Measurements from ENCODE around the gene APBB3. TPM values are rescaled to one million over a fixed set of nuclear protein-coding genes. Genes with fewer than 3 reads are reported as not detected.

APBB3 gene
- total and polyA plus RNA-seq, 9 of the 15 experiments (the other 6 are each of a cell fraction or from before 2014, with no cell fraction given) = 0.17 to 24.3 (median 9.5) TPM

- TF ChIP-seq CTCF (IDR thresholded peaks at IDR 0.05 in 2 of 3, conservative IDR thresholded peaks at IDR 0.05 in 1 of 3; ENCODE audit: insufficient read depth in 2 of 3, low read depth in 1 of 3, low read length in 3 of 3) (peak; percentile 51 to 72 (median 64)), AFF1 (IDR thresholded peaks at IDR 0.05; ENCODE audit: low read depth in 1 of 2, partially characterized antibody in 2 of 2) (no peak), CLOCK (CRISPR knock-in tag; IDR thresholded peaks at IDR 0.05; ENCODE audit: borderline replicate concordance) (no peak), TEAD1 (CRISPR knock-in tag; IDR thresholded peaks at IDR 0.05) (0 out of 4 replicates have a peak, but pooled peaks have one; percentile 45 to 49), TAF1 (IDR thresholded peaks at IDR 0.05; ENCODE audit: control insufficient read depth, extremely low read depth, insufficient read depth, low read length, severe bottlenecking) (peak; percentile 28), NFE2L1 (tag; IDR thresholded peaks at IDR 0.05; ENCODE audit: borderline replicate concordance, low read depth) (no peak), ZNF165 (CRISPR knock-in tag; IDR thresholded peaks at IDR 0.05; ENCODE audit: borderline replicate concordance) (no peak), CEBPB (tag; IDR thresholded peaks at IDR 0.05) (0 out of 2 replicates have a peak, but pooled peaks have one; percentile 29), EWSR1 (IDR thresholded peaks at IDR 0.05; ENCODE audit: borderline replicate concordance, low read depth, partially characterized antibody) (no peak), ASH1L (IDR thresholded peaks at IDR 0.05; ENCODE audit: borderline replicate concordance, low read depth, partially characterized antibody) (no peak), JUN (IDR thresholded peaks at IDR 0.05; ENCODE audit: borderline replicate concordance, low read depth, low read length) (peak; percentile 79; the same call in 1 of the 2 replicates), JUN (CRISPR knock-in tag; IDR thresholded peaks at IDR 0.05; ENCODE audit: borderline replicate concordance) (no peak), ZNF75A (CRISPR knock-in tag; IDR thresholded peaks at IDR 0.05) (no peak), KLF10 (CRISPR knock-in tag; IDR thresholded peaks at IDR 0.05) (no peak), MXI1 (IDR thresholded peaks at IDR 0.05; ENCODE audit: low read depth, low read length) (peak; percentile 83), BRCA1 (IDR thresholded peaks at IDR 0.05) (no peak), BRCA1 (CRISPR knock-in tag; IDR thresholded peaks at IDR 0.05) (no peak)
Observed at GRCh38 chr5:140547508-140548299, 16.7 kb downstream of the APBB3 start, which contains the start of gene EIF4EBP3 (continued).

Measured in K562 (cell line).